ENCODE measurements around the gene ANAPC16.

- TF ChIP-seq CTCF (IDR thresholded peaks at IDR 0.05; ENCODE audit: low read length): no peak
- no peak for TF ChIP-seq EZH2 (IDR thresholded peaks at IDR 0.05; ENCODE audit: borderline replicate concordance, low read length)
Measured at GRCh38 chr10:72174297-72174662, 41.5 kb upstream of the ANAPC16 start.

Measured in OCI-LY1 (cell line).